Activated CD4-positive, alpha-beta T cell treated with anti-CD3 and anti-CD28 coated beads, Interleukin-2, amount 10 ng/mL, durations not matched to agents 24 days and 14 days (primary cell): ENCODE data around the gene ABHD3. TPM values are rescaled to one million over a fixed set of nuclear protein-coding genes. Genes with fewer than 3 reads are reported as not detected.
"Not testable (repeated sequence)": the region's sequence is repeated elsewhere in the genome, so short reads cannot be mapped to it uniquely, and the experiment has no call there.

Source experiments
- DNase-seq: peaks from one replicate; pipeline ENCODE4 v3.0.0; 2022
- H3K27ac Mint-ChIP-seq: one replicate; pipeline ENCODE4 v1.8.0; 2022; ENCODE audit warnings: mild to moderate bottlenecking, mixed read lengths
- H3K27me3 Mint-ChIP-seq: one replicate; pipeline ENCODE4 v1.8.0; 2022; ENCODE audit warnings: mixed read lengths
- H3K36me3 Mint-ChIP-seq: one replicate; pipeline ENCODE4 v1.8.0; 2022; ENCODE audit warnings: low read depth, mild to moderate bottlenecking, mixed read lengths
- H3K4me1 Mint-ChIP-seq: one replicate; pipeline ENCODE4 v1.8.0; 2021; ENCODE audit warnings: mixed read lengths
- H3K4me3 Mint-ChIP-seq: one replicate; pipeline ENCODE4 v1.8.0; 2022; ENCODE audit warnings: mild to moderate bottlenecking, moderate library complexity, mixed read lengths
- H3K9me3 Mint-ChIP-seq: one replicate; pipeline ENCODE4 v1.8.0; 2021; ENCODE audit warnings: mixed read lengths
- intact Hi-C: fragments of 100-400 bp; cut with micrococcal nuclease; formaldehyde crosslinking; loops from one replicate; pipeline ENCODE4 v1.15.1; 2023
- total RNA-seq: library from RNA; stranded (reverse); gene quantifications from 2 replicates; pipeline ENCODE4 v1.2.3, GENCODE V29; 2022

The ABHD3 gene
- total RNA-seq, 1 donor from 2014 or later: 29.3 TPM

- Mint-ChIP-seq H3K27me3 (no peaks in the 10 kb centered on the region), H3K9me3 (peaks cover 4% of the 10 kb centered on the region), H3K36me3 (peaks cover 42% of the 10 kb centered on the region), H3K4me1 (peaks cover 15% of the 10 kb centered on the region), H3K4me3 (no peak overlapping the region), H3K27ac (no peak overlapping the region)
- intact Hi-C loops: loop anchor here (10.0 kb wide), 1 partner anchor 58 kb away; the partner anchor contains the start of gene MIB1
- no peak for DNase-seq
Observed at GRCh38 chr18:21686282-21687105, 18.1 kb downstream of the ABHD3 start.

GRCh38 chr18:21685556-21685981 is 19.0 kb downstream of the ABHD3 start:
- peaks cover 15% of the 10 kb centered on the region for H3K4me1 Mint-ChIP-seq
- not testable (repeated sequence) for H3K4me3 Mint-ChIP-seq, H3K9me3 Mint-ChIP-seq, DNase-seq, H3K27me3 Mint-ChIP-seq
- intact Hi-C loops: loop anchor here (10.0 kb wide), 1 partner anchor 59 kb away; the partner anchor contains the start of gene MIB1
- H3K27ac Mint-ChIP-seq: peak overlapping the region; percentile 56
- H3K36me3 Mint-ChIP-seq: peaks cover 37% of the 10 kb centered on the region

- no peak for DNase-seq
- H3K36me3 Mint-ChIP-seq: peaks cover 34% of the 10 kb centered on the region
- H3K9me3 Mint-ChIP-seq: peaks cover 4% of the 10 kb centered on the region
- peak overlapping the region; percentile 70 for H3K27ac Mint-ChIP-seq
- H3K4me1 Mint-ChIP-seq: peaks cover 15% of the 10 kb centered on the region
- intact Hi-C loops: loop anchor here (5.0 to 10.0 kb wide), 2 partner anchors 60 to 72 kb away; partner anchors contain the start of genes MIB1 and SNRPD1
- H3K27me3 Mint-ChIP-seq: no peaks in the 10 kb centered on the region
- no peak overlapping the region for H3K4me3 Mint-ChIP-seq
Observed at GRCh38 chr18:21684731-21685130, 19.8 kb downstream of the ABHD3 start.

GRCh38 chr18:21682371-21683051 is 22.1 kb downstream of the ABHD3 start:
- H3K27ac Mint-ChIP-seq: no peak overlapping the region

GRCh38 chr18:21680161-21680560 is 24.4 kb downstream of the ABHD3 start:
- Mint-ChIP-seq H3K9me3 (no peaks in the 10 kb centered on the region), H3K27me3 (no peaks in the 10 kb centered on the region), H3K4me1 (peaks cover 14% of the 10 kb centered on the region), H3K4me3 (no peak overlapping the region), H3K27ac (no peak overlapping the region), H3K36me3 (peaks cover 15% of the 10 kb centered on the region)
- no peak for DNase-seq
- intact Hi-C loops: loop anchor here (5.0 to 10.0 kb wide), 2 partner anchors 65 to 68 kb away; partner anchors contain the start of genes MIB1 and SNRPD1

More at GRCh38 chr18:21682371-21683051, 22.1 kb downstream of the ABHD3 start:
- Mint-ChIP-seq H3K36me3 (peaks cover 16% of the 10 kb centered on the region), H3K27me3 (no peaks in the 10 kb centered on the region), H3K9me3 (no peaks in the 10 kb centered on the region), H3K4me1 (peaks cover 13% of the 10 kb centered on the region), H3K4me3 (no peak overlapping the region)
- peak; percentile 80 for DNase-seq
- intact Hi-C loops: loop anchor here (1.0 to 10.0 kb wide), 4 partner anchors 20 to 70 kb away; partner anchors contain the start of genes MIB1 and SNRPD1

GRCh38 chr18:21678859-21679258 is 25.7 kb downstream of the ABHD3 start:
- Mint-ChIP-seq H3K9me3 (no peaks in the 10 kb centered on the region), H3K4me1 (peaks cover 9% of the 10 kb centered on the region), H3K27me3 (no peaks in the 10 kb centered on the region), H3K36me3 (peaks cover 12% of the 10 kb centered on the region), H3K27ac (no peak overlapping the region), H3K4me3 (no peak overlapping the region)
- intact Hi-C loops: no loop called here
- no peak for DNase-seq

GRCh38 chr18:21675354-21675753 is 29.2 kb downstream of the ABHD3 start:
- H3K27me3 Mint-ChIP-seq, H3K4me3 Mint-ChIP-seq, H3K27ac Mint-ChIP-seq, H3K9me3 Mint-ChIP-seq, intact Hi-C loops, H3K4me1 Mint-ChIP-seq, DNase-seq: not testable (repeated sequence)
- peaks cover 12% of the 10 kb centered on the region for H3K36me3 Mint-ChIP-seq

GRCh38 chr18:21672521-21673267 is 31.9 kb downstream of the ABHD3 start:
- Mint-ChIP-seq H3K4me3 (no peak overlapping the region), H3K4me1 (peaks cover 4% of the 10 kb centered on the region), H3K27ac (no peak overlapping the region), H3K36me3 (peaks cover 8% of the 10 kb centered on the region), H3K27me3 (no peaks in the 10 kb centered on the region), H3K9me3 (no peaks in the 10 kb centered on the region)
- no peak for DNase-seq
- intact Hi-C loops: no loop called here

GRCh38 chr18:21669736-21670285 is 34.8 kb downstream of the ABHD3 start:
- H3K4me1 Mint-ChIP-seq: peaks cover 2% of the 10 kb centered on the region
- intact Hi-C loops: no loop called here

GRCh38 chr18:21664069-21664468 is 40.5 kb downstream of the ABHD3 start:
- Mint-ChIP-seq H3K27ac (no peak overlapping the region), H3K27me3 (no peaks in the 10 kb centered on the region), H3K4me3 (no peak overlapping the region), H3K4me1 (no peaks in the 10 kb centered on the region), H3K9me3 (no peaks in the 10 kb centered on the region), H3K36me3 (peaks cover 23% of the 10 kb centered on the region)
- intact Hi-C loops: no loop called here
- DNase-seq: no peak

More at GRCh38 chr18:21669736-21670285, 34.8 kb downstream of the ABHD3 start:
- Mint-ChIP-seq H3K27me3 (no peaks in the 10 kb centered on the region), H3K36me3 (peaks cover 8% of the 10 kb centered on the region), H3K4me3 (no peak overlapping the region), H3K27ac (no peak overlapping the region), H3K9me3 (no peaks in the 10 kb centered on the region)
- no peak for DNase-seq

GRCh38 chr18:21663578-21663977 is 41.0 kb downstream of the ABHD3 start:
- H3K4me3 Mint-ChIP-seq: no peak overlapping the region
- H3K9me3 Mint-ChIP-seq: no peaks in the 10 kb centered on the region
- no peaks in the 10 kb centered on the region for H3K27me3 Mint-ChIP-seq
- no peak overlapping the region for H3K27ac Mint-ChIP-seq
- peaks cover 23% of the 10 kb centered on the region for H3K36me3 Mint-ChIP-seq
- intact Hi-C loops: loop anchor here (2.0 kb wide), 1 partner anchor 19 kb away; no protein-coding TSS in a partner anchor
- no peak for DNase-seq
- no peaks in the 10 kb centered on the region for H3K4me1 Mint-ChIP-seq

GRCh38 chr18:21662581-21662980 is 42.0 kb downstream of the ABHD3 start:
- peaks cover 26% of the 10 kb centered on the region for H3K36me3 Mint-ChIP-seq

GRCh38 chr18:21660078-21660477 is 44.5 kb downstream of the ABHD3 start:
- no peaks in the 10 kb centered on the region for H3K4me1 Mint-ChIP-seq
- no peak overlapping the region for H3K4me3 Mint-ChIP-seq
- intact Hi-C loops: no loop called here
- peaks cover 26% of the 10 kb centered on the region for H3K36me3 Mint-ChIP-seq
- DNase-seq: no peak
- H3K9me3 Mint-ChIP-seq: no peaks in the 10 kb centered on the region
- H3K27me3 Mint-ChIP-seq: no peaks in the 10 kb centered on the region
- no peak overlapping the region for H3K27ac Mint-ChIP-seq

More at GRCh38 chr18:21662581-21662980, 42.0 kb downstream of the ABHD3 start:
- no peaks in the 10 kb centered on the region for H3K4me1 Mint-ChIP-seq
- intact Hi-C loops: loop anchor here (2.0 kb wide), 1 partner anchor 20 kb away; no protein-coding TSS in a partner anchor
- no peak for DNase-seq
- H3K27ac Mint-ChIP-seq: no peak overlapping the region
- H3K27me3 Mint-ChIP-seq: no peaks in the 10 kb centered on the region
- no peaks in the 10 kb centered on the region for H3K9me3 Mint-ChIP-seq
- no peak overlapping the region for H3K4me3 Mint-ChIP-seq
